ENCODE measurements around the gene ABCB9.

The ABCB9 gene

DNA sequence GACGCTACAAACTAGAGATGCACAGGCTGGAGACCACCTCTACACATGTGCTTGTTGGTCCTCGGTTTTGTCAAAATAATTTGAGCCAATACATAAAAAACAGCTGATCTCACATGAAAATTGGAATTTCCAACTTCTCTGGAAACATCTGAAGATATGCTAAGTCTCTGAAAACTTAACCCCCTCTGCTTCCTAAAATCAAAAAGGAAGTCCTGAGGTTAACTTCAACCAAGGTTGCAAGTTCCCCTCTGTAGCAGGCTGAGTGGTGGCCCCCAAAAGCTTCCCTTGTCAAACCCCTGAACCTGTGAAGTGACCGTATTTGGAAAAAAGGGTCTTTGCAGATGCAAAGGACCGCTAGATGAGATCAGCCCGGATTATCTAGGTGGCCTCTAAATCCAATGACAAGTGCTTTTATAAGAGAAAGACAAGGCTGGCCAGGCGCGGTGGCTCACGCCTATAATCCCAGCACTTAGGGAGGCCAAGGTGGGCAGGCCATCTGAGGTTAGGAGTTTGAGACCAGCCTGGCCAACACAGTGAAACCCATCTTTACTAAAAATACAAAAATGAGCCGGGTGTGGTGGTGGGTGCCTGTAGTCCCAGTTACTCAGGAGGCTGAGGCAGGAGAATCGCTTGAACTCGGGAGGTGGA lies 38.4 kb downstream of the ABCB9 start:
- TF ChIP-seq CTCF (IDR thresholded peaks at IDR 0.05; ENCODE audit: low read depth, low read length, missing control alignments): no peak
- in situ Hi-C loops (cut with HindIII; ENCODE audit: low pct_ligation_motif_present, low sequenced_read_pairs): no loop called here

DNA sequence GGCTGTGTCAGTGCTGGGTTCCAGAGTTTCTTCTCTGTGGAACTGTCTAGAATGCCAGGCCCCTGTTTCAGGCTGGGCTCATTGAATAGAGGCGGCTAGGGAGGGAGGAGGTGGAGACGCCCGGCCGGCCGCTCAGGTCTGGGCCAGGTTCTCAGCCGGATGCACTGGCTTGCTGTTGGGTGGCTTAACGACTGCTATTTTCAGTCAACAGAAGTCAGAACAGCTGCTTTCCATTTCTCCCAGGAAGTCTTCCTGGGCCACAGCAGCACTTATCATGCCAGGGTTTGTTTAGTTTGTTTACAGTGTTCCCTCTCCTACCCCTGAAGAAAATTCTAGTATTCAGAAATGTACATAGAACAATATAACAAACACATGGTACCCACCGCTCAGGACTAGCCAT lies 44.3 kb downstream of the ABCB9 start:
- Histone ChIP-seq H3K4me3 (ENCODE audit: low read depth, low read length) (no peak overlapping the region), H3K27ac (no peak overlapping the region), H3K27me3 (replicated peaks) (no peaks in the 10 kb centered on the region), H3K36me3 (replicated peaks) (no peaks in the 10 kb centered on the region)
- in situ Hi-C loops (cut with HindIII; ENCODE audit: low pct_ligation_motif_present, low sequenced_read_pairs): no loop called here
- no peak for DNase-seq
- TF ChIP-seq CTCF (IDR thresholded peaks at IDR 0.05; ENCODE audit: low read depth, low read length, missing control alignments): no peak

More for the DNA sequence above, 38.4 kb downstream of the ABCB9 start:
- Histone ChIP-seq H3K36me3 (replicated peaks) (no peaks in the 10 kb centered on the region), H3K4me3 (ENCODE audit: low read depth, low read length) (no peak overlapping the region), H3K27me3 (replicated peaks) (no peaks in the 10 kb centered on the region), H3K27ac (no peak overlapping the region)
- DNase-seq: no peak

GRCh38 chr12:122920687-122921086 lies 45.6 kb downstream of the ABCB9 start:
- DNase-seq: no peak
- no peaks in the 10 kb centered on the region for H3K27me3 ChIP-seq (replicated peaks)
- no peaks in the 10 kb centered on the region for H3K36me3 ChIP-seq (replicated peaks)
- in situ Hi-C loops (cut with HindIII; ENCODE audit: low pct_ligation_motif_present, low sequenced_read_pairs): no loop called here
- no peak overlapping the region for H3K27ac ChIP-seq
- no peak for TF ChIP-seq CTCF (IDR thresholded peaks at IDR 0.05; ENCODE audit: low read depth, low read length, missing control alignments)
- no peak overlapping the region for H3K4me3 ChIP-seq (ENCODE audit: low read depth, low read length)

DNA sequence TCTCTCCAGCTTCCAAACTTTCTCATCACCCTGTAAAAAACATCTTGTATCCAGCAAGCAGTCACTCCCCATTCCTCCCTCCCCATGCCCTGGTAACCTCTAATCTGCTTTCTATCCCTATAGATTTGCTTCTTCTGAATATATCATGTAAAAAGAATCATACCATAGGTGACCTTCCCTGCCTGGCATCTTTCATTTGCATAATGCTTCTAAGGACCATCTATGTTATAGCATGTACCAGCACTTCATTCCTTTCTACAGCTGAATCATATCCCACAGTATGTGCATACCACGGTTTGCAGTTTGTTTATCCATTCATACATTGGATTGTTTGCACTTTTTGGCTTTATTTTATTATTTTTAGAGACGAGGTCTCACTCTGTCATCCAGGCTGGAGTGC lies 47.4 kb downstream of the ABCB9 start:
- H3K4me3 ChIP-seq (ENCODE audit: low read depth, low read length): no peak overlapping the region
- DNase-seq: no peak
- H3K27ac ChIP-seq: no peak overlapping the region
- H3K27me3 ChIP-seq (replicated peaks): no peaks in the 10 kb centered on the region
- no peaks in the 10 kb centered on the region for H3K36me3 ChIP-seq (replicated peaks)
- no peak for TF ChIP-seq CTCF (IDR thresholded peaks at IDR 0.05; ENCODE audit: low read depth, low read length, missing control alignments)
- in situ Hi-C loops (cut with HindIII; ENCODE audit: low pct_ligation_motif_present, low sequenced_read_pairs): no loop called here

DNA sequence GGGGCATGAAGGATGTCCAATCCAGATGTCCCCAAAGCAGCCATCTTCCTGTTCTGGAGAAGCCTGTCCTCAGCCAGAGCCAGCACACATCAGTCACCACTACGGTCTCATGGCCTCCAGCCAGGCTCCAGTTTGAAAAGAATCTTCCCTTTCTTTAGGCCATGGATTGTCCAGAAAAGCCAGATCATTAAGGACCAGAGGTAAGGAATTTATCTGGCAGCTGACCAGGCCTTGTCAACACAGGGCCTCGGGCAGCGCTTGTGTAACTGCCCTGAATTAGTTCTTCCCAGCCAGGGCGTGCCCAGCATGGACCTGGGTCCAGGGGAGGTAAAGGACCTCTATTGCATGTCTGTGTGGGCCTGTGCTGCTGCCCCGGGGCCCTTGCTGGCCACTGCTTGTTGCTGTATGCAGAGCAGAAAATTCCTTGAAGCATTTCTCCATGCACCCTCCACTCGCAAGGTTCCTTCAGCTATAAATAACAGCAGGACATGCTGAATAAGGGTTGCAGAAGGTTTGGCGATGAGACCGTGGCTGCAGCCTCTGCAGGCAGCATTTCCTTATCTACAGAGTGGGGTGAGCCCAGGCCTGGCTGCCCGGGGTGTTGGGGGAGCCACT lies 48.6 kb downstream of the ABCB9 start:
- TF ChIP-seq CTCF (IDR thresholded peaks at IDR 0.05; ENCODE audit: low read depth, low read length, missing control alignments): no peak
- H3K27me3 ChIP-seq (replicated peaks): no peaks in the 10 kb centered on the region
- no peaks in the 10 kb centered on the region for H3K36me3 ChIP-seq (replicated peaks)
- H3K4me3 ChIP-seq (ENCODE audit: low read depth, low read length): no peak overlapping the region
- peak; percentile 13 for DNase-seq
- in situ Hi-C loops (cut with HindIII; ENCODE audit: low pct_ligation_motif_present, low sequenced_read_pairs): no loop called here
- H3K27ac ChIP-seq: no peak overlapping the region
